Adipocyte (in vitro differentiated cells): ENCODE measurements around the gene C19orf12.

Experiments
- DNase-seq: peaks from one replicate; pipeline ENCODE4 v3.0.0-alpha.2; 2015; ENCODE audit warnings: low read depth
- H3K27me3 ChIP-seq: replicated peaks from 2 replicates; pipeline ENCODE4 v1.7.0; 2013; ENCODE audit warnings: mild to moderate bottlenecking, low read length, moderate library complexity; ENCODE audit not compliant: control insufficient read depth, insufficient read depth
- H3K36me3 ChIP-seq: 2 replicates; pipeline ENCODE4 v1.7.0; 2013; ENCODE audit warnings: low read length, mild to moderate bottlenecking, moderate library complexity; ENCODE audit not compliant: control insufficient read depth, insufficient read depth, severe bottlenecking
- H3K4me1 ChIP-seq: 2 replicates; pipeline ENCODE4 v1.7.0; 2013; ENCODE audit warnings: mild to moderate bottlenecking, low read length, moderate library complexity; ENCODE audit not compliant: control insufficient read depth, insufficient read depth
- H3K4me3 ChIP-seq: 2 replicates; pipeline ENCODE4 v1.7.0; 2013; ENCODE audit warnings: mild to moderate bottlenecking, low read length, moderate library complexity
- H3K9ac ChIP-seq: 2 replicates; pipeline ENCODE4 v1.7.0; 2013; ENCODE audit warnings: mild to moderate bottlenecking, low read length, moderate library complexity
- H3K9me3 ChIP-seq: 2 replicates; pipeline ENCODE4 v1.7.0; 2013; ENCODE audit warnings: mild to moderate bottlenecking, low read length, moderate library complexity; ENCODE audit not compliant: control insufficient read depth

The C19orf12 gene

DNA sequence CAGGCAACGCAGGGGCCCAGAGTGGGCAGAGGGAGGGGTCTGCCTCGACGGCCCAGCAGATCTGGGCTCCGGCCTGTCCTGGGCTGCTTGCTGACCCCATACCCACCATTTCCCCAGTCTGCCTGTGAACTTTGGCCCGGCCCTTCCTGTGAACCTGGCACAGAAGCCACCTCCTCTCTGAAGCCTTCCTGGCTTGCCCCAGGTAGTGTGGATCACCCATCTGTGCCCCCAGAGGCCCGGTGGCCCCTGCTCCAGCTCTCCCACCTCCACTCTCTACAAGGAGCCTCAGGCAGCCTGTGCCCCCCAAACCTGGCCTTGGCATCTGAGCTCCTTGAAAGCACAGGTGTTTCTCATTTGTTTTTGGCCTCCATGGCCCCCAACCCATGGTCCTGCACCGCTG lies 34.1 kb downstream of the C19orf12 start:
- Histone ChIP-seq H3K4me3 (no peak overlapping the region), H3K9ac (peak overlapping the region; percentile 80), H3K27me3 (no peaks in the 10 kb centered on the region), H3K9me3 (no peaks in the 10 kb centered on the region), H3K4me1 (peaks cover 81% of the 10 kb centered on the region), H3K36me3 (peaks cover 14% of the 10 kb centered on the region)
- no peak for DNase-seq

DNA sequence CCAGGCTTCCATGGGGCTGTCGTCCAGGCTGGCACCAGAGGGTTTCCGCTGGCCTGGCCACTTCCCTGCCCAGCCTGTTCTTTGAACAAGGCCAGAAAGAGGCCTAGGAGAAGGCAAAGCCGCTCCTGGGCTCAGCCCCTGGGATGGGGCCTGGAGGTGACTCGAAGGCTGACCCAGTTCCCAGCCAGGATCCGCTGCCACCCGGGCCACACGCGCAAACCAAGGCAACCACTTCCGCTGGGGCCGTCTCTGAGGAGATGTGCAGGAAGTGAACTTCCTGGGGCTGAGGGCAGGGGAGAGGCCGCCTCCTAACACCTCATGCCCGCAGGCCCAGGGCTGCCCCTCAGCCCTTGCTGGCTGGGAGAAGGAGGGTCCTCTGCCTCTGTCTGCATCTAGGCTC lies 34.6 kb downstream of the C19orf12 start:
- no peaks in the 10 kb centered on the region for H3K9me3 ChIP-seq
- peak overlapping the region; percentile 80 for H3K9ac ChIP-seq
- H3K36me3 ChIP-seq = peaks cover 19% of the 10 kb centered on the region
- H3K27me3 ChIP-seq = no peaks in the 10 kb centered on the region
- no peak for DNase-seq
- H3K4me3 ChIP-seq = no peak overlapping the region
- H3K4me1 ChIP-seq = peaks cover 81% of the 10 kb centered on the region

DNA sequence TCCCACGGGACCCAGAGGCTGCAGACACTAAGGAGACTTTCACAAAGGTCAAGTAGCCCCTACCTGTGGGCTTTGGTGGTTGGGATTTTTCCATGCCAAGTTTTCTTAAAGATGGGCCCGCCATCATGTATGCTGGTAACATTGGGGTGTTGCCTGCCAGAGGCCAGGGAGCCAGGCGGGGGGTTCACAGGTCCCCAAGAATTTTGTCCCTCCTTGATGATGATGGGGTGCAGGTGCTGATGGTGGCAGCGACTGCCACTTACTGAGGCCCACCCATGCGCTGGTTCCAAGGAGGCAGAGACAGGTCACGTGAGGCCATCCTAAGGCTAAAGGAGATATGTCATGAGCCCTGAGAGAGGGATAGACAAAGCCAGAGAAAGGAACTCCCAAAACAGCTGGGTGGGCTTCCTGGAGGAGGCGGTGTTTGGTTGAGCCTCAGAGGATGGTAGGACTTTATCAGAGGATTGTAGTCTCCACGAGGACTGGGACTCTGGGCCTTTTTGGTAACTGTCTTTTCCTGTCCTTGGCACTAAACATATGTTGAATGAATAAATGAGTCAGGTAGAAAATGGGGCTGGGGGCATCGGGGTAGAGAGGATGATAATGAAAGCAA lies 35.4 kb downstream of the C19orf12 start:
- Histone ChIP-seq H3K36me3 (peaks cover 26% of the 10 kb centered on the region), H3K9ac (peak overlapping the region; percentile 75), H3K9me3 (no peaks in the 10 kb centered on the region), H3K27me3 (no peaks in the 10 kb centered on the region), H3K4me1 (peaks cover 80% of the 10 kb centered on the region), H3K4me3 (no peak overlapping the region)
- DNase-seq = no peak

DNA sequence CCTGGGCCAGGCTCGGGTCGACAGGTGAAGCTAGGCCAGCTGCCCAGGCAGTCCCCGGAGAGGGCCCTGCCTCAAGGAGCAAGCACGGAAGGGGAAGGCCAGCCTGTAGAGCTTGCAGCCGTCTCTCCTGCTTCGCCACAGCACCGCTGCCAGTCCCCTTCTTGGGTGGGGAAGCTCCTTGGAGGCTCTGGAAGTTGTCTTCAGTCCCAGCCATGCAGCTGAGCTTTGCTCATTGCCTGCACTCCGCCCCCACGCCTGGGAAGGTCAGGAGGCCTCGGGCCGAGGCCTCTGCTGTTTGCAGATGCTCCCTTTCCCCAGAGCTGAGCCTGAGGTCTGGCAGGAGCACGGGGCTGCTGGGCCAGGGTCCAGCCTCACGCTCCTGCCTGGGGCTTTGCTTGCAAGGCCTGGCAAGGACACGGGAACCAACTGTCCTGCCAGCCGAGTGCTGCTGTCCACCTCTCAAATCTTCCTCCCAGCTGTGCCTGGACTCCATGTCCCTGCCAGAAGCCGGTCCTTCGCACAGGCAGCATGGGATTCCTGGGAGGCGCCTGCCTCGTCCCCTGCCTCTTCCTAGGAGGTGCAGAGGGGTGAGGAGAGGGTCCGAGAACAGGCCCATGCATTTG lies 36.5 kb downstream of the C19orf12 start:
- peak overlapping the region; percentile 32 for H3K4me3 ChIP-seq
- H3K36me3 ChIP-seq = peaks cover 35% of the 10 kb centered on the region
- no peak for DNase-seq
- peak overlapping the region; percentile 75 for H3K9ac ChIP-seq
- H3K4me1 ChIP-seq = peaks cover 80% of the 10 kb centered on the region
- no peaks in the 10 kb centered on the region for H3K9me3 ChIP-seq
- no peaks in the 10 kb centered on the region for H3K27me3 ChIP-seq

DNA sequence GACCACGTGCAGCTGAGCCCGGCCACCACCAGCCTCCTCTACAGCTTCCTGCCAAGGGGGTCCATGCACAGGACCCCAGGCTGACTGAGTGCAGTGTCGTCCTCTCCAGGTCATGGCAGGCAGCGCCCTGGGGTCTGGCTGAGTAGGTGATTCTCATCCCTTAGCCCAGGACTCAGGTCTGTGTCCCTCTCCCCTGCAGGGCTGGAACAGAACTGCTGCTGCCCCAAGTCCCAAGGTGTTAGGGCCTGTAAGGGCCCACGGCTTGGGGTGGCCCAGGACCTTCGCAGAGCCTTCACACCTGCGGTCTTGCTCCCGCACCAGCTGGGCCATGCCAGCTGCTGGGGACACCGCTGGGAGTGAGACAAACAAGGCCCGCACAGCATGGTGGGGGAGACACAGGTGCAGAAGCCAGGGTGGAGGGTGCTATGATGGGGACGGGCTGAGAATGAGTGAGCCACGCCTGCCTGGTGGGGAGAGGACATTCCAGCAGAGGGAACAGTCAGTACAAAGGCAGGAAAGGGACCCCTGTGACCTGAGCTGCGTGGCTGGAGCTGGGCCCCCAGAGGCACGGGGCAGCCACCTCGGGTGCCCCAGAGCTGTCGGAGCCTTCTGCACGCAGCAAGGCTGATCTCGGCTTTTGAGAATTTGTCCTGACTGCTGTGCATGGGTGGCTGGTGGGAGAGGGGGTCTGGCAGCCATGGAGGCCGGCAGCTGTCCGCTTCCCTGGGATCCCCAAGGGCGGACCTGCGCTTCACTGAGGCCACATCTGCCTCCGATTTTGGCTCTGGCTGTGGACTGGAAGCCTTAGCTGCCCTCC lies 37.9 kb downstream of the C19orf12 start:
- Histone ChIP-seq H3K36me3 (peaks cover 35% of the 10 kb centered on the region), H3K4me1 (peaks cover 74% of the 10 kb centered on the region), H3K9me3 (no peaks in the 10 kb centered on the region), H3K27me3 (no peaks in the 10 kb centered on the region), H3K9ac (peak overlapping the region; percentile 61), H3K4me3 (no peak overlapping the region)
- DNase-seq = no peak

DNA sequence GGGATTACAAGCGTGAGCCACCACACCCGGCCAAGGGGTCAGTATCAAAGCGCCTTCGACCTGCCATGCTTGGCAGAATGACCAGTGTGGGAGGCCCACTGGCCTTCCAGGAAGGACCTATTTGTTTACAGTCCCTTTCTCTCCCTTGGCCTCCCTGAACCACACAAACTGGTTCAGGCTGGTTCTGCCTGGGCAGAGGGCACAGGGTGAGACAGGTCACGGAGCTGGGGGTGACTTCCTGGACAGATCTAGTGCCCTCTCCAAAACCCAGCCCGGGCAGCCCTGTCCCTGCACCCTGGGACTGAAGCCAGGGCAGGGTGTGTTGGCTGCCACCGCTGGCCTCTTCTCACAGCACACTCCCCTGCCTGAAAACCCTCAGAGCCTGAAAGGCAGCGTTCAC lies 38.5 kb downstream of the C19orf12 start:
- Histone ChIP-seq H3K9me3 (no peaks in the 10 kb centered on the region), H3K9ac (peak overlapping the region; percentile 61), H3K4me1 (peaks cover 74% of the 10 kb centered on the region), H3K27me3 (no peaks in the 10 kb centered on the region), H3K36me3 (peaks cover 35% of the 10 kb centered on the region), H3K4me3 (no peak overlapping the region)
- DNase-seq = no peak

DNA sequence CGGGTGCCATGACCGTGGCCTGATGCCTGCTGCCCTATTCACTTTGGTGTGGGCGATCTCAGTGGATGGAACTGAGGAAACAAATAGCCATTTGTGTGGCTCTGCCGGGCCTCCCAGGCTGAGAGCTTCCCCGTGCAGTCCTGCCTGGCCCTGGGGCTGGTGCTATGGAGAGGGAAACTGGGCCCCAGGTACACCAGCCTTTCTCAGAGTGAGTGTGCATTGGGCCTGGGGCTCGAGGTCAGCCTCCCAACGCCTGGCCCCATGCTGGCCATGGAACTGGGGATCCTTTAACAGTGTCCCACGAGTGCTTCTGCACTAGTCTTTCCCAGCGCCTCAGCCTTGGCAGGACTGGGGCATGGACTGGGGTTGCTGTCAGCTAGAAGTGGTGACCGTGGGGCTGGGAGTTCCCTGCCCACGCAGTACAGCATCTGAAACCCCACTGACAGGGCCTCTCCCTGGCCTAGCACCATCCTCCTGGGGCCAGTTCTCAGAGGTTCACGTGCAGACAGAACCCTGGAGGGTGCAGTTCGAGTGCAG lies 39.3 kb downstream of the C19orf12 start:
- H3K4me3 ChIP-seq = no peak overlapping the region
- peak overlapping the region; percentile 1 for H3K9ac ChIP-seq
- H3K4me1 ChIP-seq = peaks cover 70% of the 10 kb centered on the region
- peaks cover 35% of the 10 kb centered on the region for H3K36me3 ChIP-seq
- H3K9me3 ChIP-seq = no peaks in the 10 kb centered on the region
- DNase-seq = no peak
- no peaks in the 10 kb centered on the region for H3K27me3 ChIP-seq

DNA sequence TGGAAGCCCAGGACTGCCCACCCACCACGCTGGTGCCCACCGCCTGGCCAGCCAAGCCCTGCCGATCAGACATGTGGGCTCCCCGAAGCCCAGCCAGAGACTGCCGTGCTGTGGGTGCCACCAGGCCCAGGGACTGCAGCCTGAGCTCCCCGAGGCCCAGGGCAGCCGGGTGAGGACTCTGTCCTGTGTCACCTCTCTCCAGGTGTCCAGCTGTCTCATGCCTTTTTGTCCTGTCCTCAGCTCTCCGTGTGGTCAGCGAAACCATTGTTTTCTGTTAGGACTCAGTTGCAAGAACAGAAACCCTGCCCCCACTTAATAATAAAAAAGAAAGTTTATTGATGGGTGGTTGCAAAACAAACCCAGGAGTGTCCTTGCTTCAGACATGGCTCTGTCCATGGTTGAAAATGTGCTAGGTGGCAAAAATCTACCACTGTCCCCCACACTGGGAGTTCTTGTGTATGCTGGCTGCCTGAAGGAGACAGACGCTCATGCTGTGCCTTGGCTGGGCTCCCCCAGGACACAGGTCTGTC lies 39.9 kb downstream of the C19orf12 start:
- no peak for DNase-seq
- no peaks in the 10 kb centered on the region for H3K9me3 ChIP-seq
- H3K9ac ChIP-seq = peak overlapping the region; percentile 1
- no peak overlapping the region for H3K4me3 ChIP-seq
- H3K27me3 ChIP-seq = no peaks in the 10 kb centered on the region
- H3K4me1 ChIP-seq = peaks cover 65% of the 10 kb centered on the region
- H3K36me3 ChIP-seq = peaks cover 35% of the 10 kb centered on the region

DNA sequence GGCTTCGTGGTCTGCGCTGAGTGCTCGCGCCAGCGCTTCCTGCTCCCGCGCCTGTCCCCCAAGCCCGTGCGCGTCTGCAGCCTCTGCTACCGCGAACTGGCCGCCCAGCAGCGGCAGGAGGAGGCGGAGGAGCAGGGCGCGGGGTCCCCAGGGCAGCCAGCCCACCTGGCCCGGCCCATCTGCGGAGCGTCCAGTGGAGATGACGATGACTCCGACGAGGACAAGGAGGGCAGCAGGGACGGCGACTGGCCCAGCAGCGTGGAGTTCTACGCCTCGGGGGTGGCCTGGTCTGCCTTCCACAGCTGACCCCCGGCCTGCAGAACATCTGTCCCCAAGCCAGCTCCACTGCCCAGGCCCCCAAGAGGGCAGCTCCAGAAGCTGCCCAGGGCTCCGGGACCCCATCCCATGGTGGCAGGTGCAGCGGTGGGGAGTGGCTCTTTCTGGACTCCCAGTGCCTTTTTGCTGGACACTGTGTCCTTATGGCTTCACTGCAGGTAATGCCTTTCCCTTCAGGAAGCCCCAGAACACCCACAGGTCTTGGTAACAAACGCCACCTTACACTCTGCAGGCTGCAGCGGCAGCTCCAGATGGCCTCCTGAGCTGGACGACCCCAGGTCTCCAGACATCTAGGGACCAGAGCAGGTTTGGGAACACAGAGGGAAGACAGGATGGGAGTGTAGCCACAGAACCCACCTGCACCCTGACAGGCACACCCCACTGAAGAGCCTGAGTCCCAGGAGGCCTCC lies 40.5 kb downstream of the C19orf12 start:
- Histone ChIP-seq H3K36me3 (peaks cover 35% of the 10 kb centered on the region), H3K27me3 (no peaks in the 10 kb centered on the region), H3K9me3 (no peaks in the 10 kb centered on the region), H3K4me3 (no peak overlapping the region), H3K9ac (no peak overlapping the region), H3K4me1 (peaks cover 62% of the 10 kb centered on the region)
- DNase-seq = no peak

DNA sequence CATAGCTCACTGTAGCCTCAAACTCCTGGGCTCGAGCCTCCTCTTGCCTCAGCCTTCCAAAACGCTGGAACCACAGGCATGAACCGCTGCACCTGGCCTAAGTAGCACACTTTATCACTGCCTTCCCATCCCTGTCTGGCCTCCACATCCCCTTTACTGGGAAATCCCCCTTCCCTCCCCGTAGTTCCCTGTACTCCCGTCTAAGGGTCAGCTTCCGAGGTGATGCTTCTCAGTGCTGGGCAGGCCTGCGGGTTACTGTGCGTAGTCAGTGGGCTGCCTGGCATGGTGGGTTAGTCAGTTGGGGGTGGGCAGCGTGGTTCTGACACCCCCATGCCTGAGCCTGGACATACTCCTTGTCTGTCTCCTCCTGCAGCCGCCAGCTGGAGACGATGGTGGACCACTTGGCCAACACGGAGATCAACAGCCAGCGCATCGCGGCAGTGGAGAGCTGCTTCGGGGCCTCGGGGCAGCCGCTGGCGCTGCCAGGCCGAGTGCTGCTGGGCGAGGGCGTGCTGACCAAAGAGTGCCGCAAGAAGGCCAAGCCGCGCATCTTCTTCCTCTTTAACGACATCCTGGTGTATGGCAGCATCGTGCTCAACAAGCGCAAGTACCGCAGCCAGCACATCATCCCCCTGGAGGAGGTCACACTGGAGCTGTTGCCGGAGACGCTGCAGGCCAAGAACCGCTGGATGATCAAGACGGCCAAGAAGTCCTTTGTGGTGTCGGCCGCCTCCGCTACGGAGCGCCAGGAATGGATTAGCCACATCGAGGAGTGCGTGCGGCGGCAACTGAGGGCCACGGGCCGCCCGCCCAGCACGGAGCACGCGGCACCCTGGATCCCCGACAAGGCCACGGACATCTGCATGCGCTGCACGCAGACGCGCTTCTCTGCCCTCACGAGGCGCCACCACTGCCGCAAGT lies 41.4 kb downstream of the C19orf12 start:
- Histone ChIP-seq H3K9ac (no peak overlapping the region), H3K36me3 (peaks cover 35% of the 10 kb centered on the region), H3K4me3 (no peak overlapping the region), H3K27me3 (no peaks in the 10 kb centered on the region), H3K4me1 (peaks cover 62% of the 10 kb centered on the region), H3K9me3 (no peaks in the 10 kb centered on the region)
- DNase-seq = no peak
